Neuronal stem cell (in vitro differentiated cells): ENCODE data around the gene HOXA13.

Experiments used
- DNase-seq: peaks from one replicate; pipeline ENCODE4 v3.0.0-alpha.2; 2013; ENCODE audit warnings: low spot score
- H2AFZ ChIP-seq: one replicate; pipeline ENCODE4 v1.6.1; 2013; ENCODE audit warnings: mild to moderate bottlenecking, low read length, inconsistent platforms
- H2AK5ac ChIP-seq: 2 replicates; pipeline ENCODE4 v1.6.1; 2013; ENCODE audit warnings: low read depth, mild to moderate bottlenecking, inconsistent platforms, low read length, moderate library complexity, mixed read lengths
- H2BK120ac ChIP-seq: 2 replicates; pipeline ENCODE4 v1.6.1; 2013; ENCODE audit warnings: low read depth, mild to moderate bottlenecking, inconsistent platforms, low read length, moderate library complexity, mixed read lengths
- H2BK12ac ChIP-seq: one replicate; pipeline ENCODE4 v1.6.1; 2013; ENCODE audit warnings: low read length, inconsistent platforms
- H2BK15ac ChIP-seq: 2 replicates; pipeline ENCODE4 v1.6.1; 2013; ENCODE audit warnings: mild to moderate bottlenecking, low read length, inconsistent platforms, mixed read lengths
- H2BK5ac ChIP-seq: one replicate; pipeline ENCODE4 v1.6.1; 2013; ENCODE audit warnings: inconsistent platforms, mild to moderate bottlenecking, low read length, moderate library complexity
- H3K14ac ChIP-seq: one replicate; pipeline ENCODE4 v1.6.1; 2013; ENCODE audit warnings: low read length, inconsistent platforms
- H3K18ac ChIP-seq: 2 replicates; pipeline ENCODE4 v1.6.1; 2013; ENCODE audit warnings: low read length, inconsistent platforms
- H3K23ac ChIP-seq: 2 replicates; pipeline ENCODE4 v1.6.1; 2013; ENCODE audit warnings: low read depth, mild to moderate bottlenecking, mixed read lengths, low read length, inconsistent platforms; ENCODE audit not compliant: poor library complexity
- H3K27ac ChIP-seq: replicated peaks from 3 replicates; pipeline ENCODE4 v1.5.1; 2013; ENCODE audit warnings: low read length, inconsistent platforms
- H3K27me3 ChIP-seq, 3 experiments: 2 replicates each; pipeline ENCODE4 v1.6.1; 2013; ENCODE audit warnings: low read length in 3 of 3, mild to moderate bottlenecking in 2 of 3, inconsistent platforms in 1 of 3, low read depth in 1 of 3, mixed read lengths in 1 of 3, moderate library complexity in 1 of 3; ENCODE audit not compliant: control insufficient read depth in 3 of 3, insufficient read depth in 3 of 3
- H3K36me3 ChIP-seq, 2 donors: replicated peaks in 1 of 2; 2 replicates each; pipeline ENCODE4 v1.6.1; 2013; ENCODE audit warnings: low read length in 2 of 2; ENCODE audit not compliant: control insufficient read depth in 2 of 2, insufficient read depth in 2 of 2
- H3K4ac ChIP-seq: 2 replicates; pipeline ENCODE4 v1.6.1; 2013; ENCODE audit warnings: inconsistent platforms, mild to moderate bottlenecking, low read length, moderate library complexity
- H3K4me1 ChIP-seq, 2 donors: 1 replicate in 1 of 2; 2 replicates in 1 of 2; pipeline ENCODE4 v1.6.1; 2013; ENCODE audit warnings: low read length in 2 of 2, low read depth in 1 of 2; ENCODE audit not compliant: control insufficient read depth in 2 of 2, insufficient read depth in 1 of 2
- H3K4me2 ChIP-seq: one replicate; pipeline ENCODE4 v1.6.1; 2013; ENCODE audit warnings: mild to moderate bottlenecking, low read length, inconsistent platforms; ENCODE audit not compliant: insufficient read depth, poor library complexity, severe bottlenecking
- H3K4me3 ChIP-seq, 2 donors: 2 replicates each; pipeline ENCODE4 v1.5.1; 2013; ENCODE audit warnings: low read length in 2 of 2, mild to moderate bottlenecking in 2 of 2, inconsistent platforms in 1 of 2, moderate library complexity in 1 of 2
- H3K79me1 ChIP-seq: one replicate; pipeline ENCODE4 v1.6.1; 2013; ENCODE audit warnings: low read depth, mild to moderate bottlenecking, inconsistent platforms, low read length, moderate library complexity
- H3K9ac ChIP-seq: one replicate; pipeline ENCODE4 v1.6.1; 2013; ENCODE audit warnings: mild to moderate bottlenecking, low read depth, low read length, inconsistent platforms; ENCODE audit not compliant: poor library complexity
- H3K9me3 ChIP-seq, 2 donors: replicated peaks in 1 of 2; 2 replicates each; pipeline versions ENCODE3 to v1.6.1; 2013; ENCODE audit warnings: low read length in 2 of 2, mild to moderate bottlenecking in 2 of 2, inconsistent platforms in 1 of 2, low read depth in 1 of 2, mixed read lengths in 1 of 2, moderate library complexity in 1 of 2; ENCODE audit not compliant: control insufficient read depth in 2 of 2, insufficient read depth in 1 of 2
- H4K8ac ChIP-seq: one replicate; pipeline ENCODE4 v1.6.1; 2013; ENCODE audit warnings: low read depth, mild to moderate bottlenecking, inconsistent platforms, low read length, moderate library complexity
- H4K91ac ChIP-seq: one replicate; pipeline ENCODE4 v1.6.1; 2013; ENCODE audit warnings: low read length, low read depth, mild to moderate bottlenecking, inconsistent platforms; ENCODE audit not compliant: poor library complexity
- WGBS, 2 donors: extraction: QIAGEN DNeasy Blood & Tissue Kit; methylation state at CpG; one replicate each; pipeline ENCODE4 v1.1.7; 2013; ENCODE audit warnings: missing lambda C conversion rate in 2 of 2, mixed read lengths in 1 of 2; ENCODE audit not compliant: insufficient read length in 2 of 2, insufficient replicate concordance in 1 of 2; ENCODE audit errors: extremely low coverage in 2 of 2; 5-methylcytosine and 5-hydroxymethylcytosine counted together

Gene HOXA13

GRCh38 chr7:27180431-27181420, 19.2 kb downstream of the HOXA13 start:
- Histone ChIP-seq H2BK15ac (no peak overlapping the region), H3K9me3 (peaks cover 2 to 11% of the 10 kb centered on the region in 2 donors), H2BK12ac (no peak overlapping the region), H4K8ac (no peak overlapping the region), H3K4me2 (no peak overlapping the region), H3K79me1 (no peaks in the 10 kb centered on the region), H3K4ac (no peak overlapping the region), H4K91ac (no peak overlapping the region), H3K23ac (no peak overlapping the region), H3K4me1 (peaks cover 0 to 3% of the 10 kb centered on the region in 2 donors), H2BK5ac (no peak overlapping the region), H2BK120ac (no peak overlapping the region), H3K36me3 (no peaks in the 10 kb centered on the region), H3K4me3 (no peak overlapping the region), H3K27ac (no peak overlapping the region), H2AK5ac (no peak overlapping the region), H3K9ac (no peak overlapping the region), H3K14ac (no peak overlapping the region), H3K18ac (no peak overlapping the region), H2AFZ (no peak overlapping the region), H3K27me3 (peaks cover 59 to 99% (median 96%) of the 10 kb centered on the region in 3 experiments)
- no CpG with 5 or more reads among the region's 12 CpGs for WGBS, 2 donors
- no peak for DNase-seq

- Histone ChIP-seq H3K4ac (no peak overlapping the region), H2BK5ac (no peak overlapping the region), H2BK120ac (no peak overlapping the region), H3K14ac (no peak overlapping the region), H3K9ac (no peak overlapping the region), H2AFZ (peak overlapping the region; percentile 66), H3K4me3 (no peak overlapping the region), H3K4me2 (no peak overlapping the region), H3K36me3 (no peaks in the 10 kb centered on the region), H3K9me3 (peaks cover 2 to 10% of the 10 kb centered on the region in 2 donors), H3K23ac (peak overlapping the region; percentile 83), H2BK12ac (no peak overlapping the region), H4K8ac (no peak overlapping the region), H2AK5ac (no peak overlapping the region), H3K27me3 (peaks cover 58 to 99% (median 96%) of the 10 kb centered on the region in 3 experiments), H4K91ac (no peak overlapping the region), H3K4me1 (peaks cover 0 to 3% of the 10 kb centered on the region in 2 donors), H3K18ac (no peak overlapping the region), H2BK15ac (no peak overlapping the region), H3K79me1 (no peaks in the 10 kb centered on the region), H3K27ac (no peak overlapping the region)
- WGBS, 2 donors: no CpG with 5 or more reads among the region's 56 CpGs
- DNase-seq: no peak
Measured at GRCh38 chr7:27179503-27180430, 20.1 kb downstream of the HOXA13 start.

GRCh38 chr7:27179030-27179429, 20.9 kb downstream of the HOXA13 start:
- no peak overlapping the region for H2BK15ac ChIP-seq
- no peak overlapping the region for H3K14ac ChIP-seq
- no peak overlapping the region for H3K4me3 ChIP-seq
- H2BK12ac ChIP-seq: no peak overlapping the region
- H3K79me1 ChIP-seq: no peaks in the 10 kb centered on the region
- no peak overlapping the region for H3K23ac ChIP-seq
- no peak for DNase-seq
- H3K4me2 ChIP-seq: no peak overlapping the region
- peaks cover 60 to 99% (median 96%) of the 10 kb centered on the region in 3 experiments for H3K27me3 ChIP-seq
- no CpG with 5 or more reads among the region's 14 CpGs for whole genome bisulfite sequencing, 2 donors
- no peak overlapping the region for H4K91ac ChIP-seq
- no peak overlapping the region for H3K4ac ChIP-seq
- H3K18ac ChIP-seq: no peak overlapping the region
- H2AK5ac ChIP-seq: no peak overlapping the region
- H3K4me1 ChIP-seq: peaks cover 0 to 1% of the 10 kb centered on the region in 2 donors
- H2BK120ac ChIP-seq: no peak overlapping the region
- H3K36me3 ChIP-seq: no peaks in the 10 kb centered on the region
- no peak overlapping the region for H3K9ac ChIP-seq
- no peak overlapping the region for H4K8ac ChIP-seq
- H2BK5ac ChIP-seq: no peak overlapping the region
- peaks cover 2 to 14% of the 10 kb centered on the region in 2 donors for H3K9me3 ChIP-seq
- no peak overlapping the region for H2AFZ ChIP-seq
- H3K27ac ChIP-seq: no peak overlapping the region
